DMS114 treated with DMSO at 0.1 percent for 48 hours (cell line): ENCODE data around the gene TOMM34.
A peak's percentile ranks its signal among the peaks of the same experiment; 100 is the strongest.

Source experiments
- DNase-seq: peaks from one replicate; lab custom pipeline; 2025; ENCODE audit not compliant: unreplicated experiment; lab: John Stamatoyannopoulos, UW

Gene TOMM34

GRCh38 chr20:44963325-44964215 lies 3.4 kb upstream of the TOMM34 start:
- no peak for DNase-seq

GRCh38 chr20:44962483-44962882 lies 2.3 kb upstream of the TOMM34 start:
- DNase-seq: no peak

GRCh38 chr20:44961870-44962267 lies 1.7 kb upstream of the TOMM34 start:
- DNase-seq: no peak

- DNase-seq: no peak
These were observed 1.0 kb upstream of the TOMM34 start for GRCh38 chr20:44961011-44961869.

- DNase-seq: peak; percentile 13
These were observed 527 bp downstream of the TOMM34 start for GRCh38 chr20:44959638-44960102.

GRCh38 chr20:44959082-44959637 lies 1.0 kb downstream of the TOMM34 start:
- DNase-seq: no peak

- DNase-seq: no peak
These were observed 1.9 kb downstream of the TOMM34 start for GRCh38 chr20:44958276-44958675.

GRCh38 chr20:44956410-44956809 lies 3.8 kb downstream of the TOMM34 start:
- no peak for DNase-seq

GRCh38 chr20:44955270-44955669 lies 4.9 kb downstream of the TOMM34 start:
- DNase-seq: no peak

GRCh38 chr20:44954211-44954610 lies 6.0 kb downstream of the TOMM34 start:
- DNase-seq: no peak

GRCh38 chr20:44952731-44953130 lies 7.5 kb downstream of the TOMM34 start:
- no peak for DNase-seq

- DNase-seq: no peak
These were observed 9.8 kb downstream of the TOMM34 start for GRCh38 chr20:44950368-44950767.

GRCh38 chr20:44948513-44948912 lies 11.7 kb downstream of the TOMM34 start:
- DNase-seq: no peak

- no peak for DNase-seq
These were observed 12.1 kb downstream of the TOMM34 start for GRCh38 chr20:44948107-44948506.

- DNase-seq: no peak
These were observed 13.8 kb downstream of the TOMM34 start for GRCh38 chr20:44946271-44946852.

- DNase-seq: no peak
These were observed 14.9 kb downstream of the TOMM34 start for GRCh38 chr20:44945261-44945660.

GRCh38 chr20:44943828-44944227 lies 16.4 kb downstream of the TOMM34 start:
- no peak for DNase-seq

- DNase-seq: no peak
These were observed 17.8 kb downstream of the TOMM34 start for GRCh38 chr20:44942264-44942973.

GRCh38 chr20:44941120-44941691 lies 19.0 kb downstream of the TOMM34 start:
- no peak for DNase-seq

- no peak for DNase-seq
These were observed 21.6 kb downstream of the TOMM34 start for GRCh38 chr20:44938637-44939036.
